H1 (cell line): Measurements from ENCODE around the gene KPNA4. TPM values are rescaled to one million over a fixed set of nuclear protein-coding genes. Genes with fewer than 3 reads are reported as not detected.

ENCODE experiments used
- EZH2 ChIP-seq: fragments of 200-600 bp; sonication (generic); IDR thresholded peaks from 2 replicates; pipeline ENCODE4 v1.7.1; 2012; ENCODE audit warnings: low read depth, mild to moderate bottlenecking, moderate library complexity, low read length, inconsistent platforms; ENCODE audit not compliant: severe bottlenecking
- GTF2F1 ChIP-seq: IDR thresholded peaks from 2 replicates; pipeline ENCODE4 v1.6.1; 2012; ENCODE audit warnings: low read depth, low read length, improper control_type of control experiment, borderline replicate concordance
- SP2 ChIP-seq: IDR thresholded peaks from 2 replicates; pipeline ENCODE4 v1.6.1; 2012; ENCODE audit warnings: mild to moderate bottlenecking, low read length, inconsistent platforms
- polyA plus RNA-seq, 7 experiments: library from polyadenylated mRNA; depleted of rRNA in 3 of 7; stranded (reverse) in 5 of 7; unstranded in 2 of 7; fragments of >200 nt in 5 of 7; fragments of 200-250 nt in 2 of 7; gene quantifications; 1 replicate in 5 of 7; 2 replicates in 1 of 7; 4 replicates in 1 of 7; pipeline versions ENCODE4 v1.2.1 to v1.2.3, GENCODE V29; 2011 to 2013; ENCODE audit warnings: missing spikeins in 2 of 7, mixed read lengths in 2 of 7
- total RNA-seq: library from RNA; stranded (reverse); fragmentation: NEBNext Ultra II Directional; extraction: Animal tissue kit (Norgen Biotek cat#: 25700); gene quantifications from 2 replicates; pipeline ENCODE4 v1.2.1, GENCODE V29; 2021

KPNA4 gene
- total and polyA plus RNA-seq, 2 of the 8 experiments (the other 6 are each of a cell fraction or from before 2014, with no cell fraction given), result 13.2 to 81.9 TPM

- TF ChIP-seq EZH2 (no peak), SP2 (no peak), GTF2F1 (no peak)
Measured at GRCh38 chr3:160538895-160539294, 26.5 kb downstream of the KPNA4 start (continued).
